ENCODE data around the gene RAPGEF2. TPM values are rescaled to one million over a fixed set of nuclear protein-coding genes. Genes with fewer than 3 reads are reported as not detected.

RAPGEF2 gene
- total RNA-seq, 1 experiment from 2014 or later = 37.1 TPM

DNA sequence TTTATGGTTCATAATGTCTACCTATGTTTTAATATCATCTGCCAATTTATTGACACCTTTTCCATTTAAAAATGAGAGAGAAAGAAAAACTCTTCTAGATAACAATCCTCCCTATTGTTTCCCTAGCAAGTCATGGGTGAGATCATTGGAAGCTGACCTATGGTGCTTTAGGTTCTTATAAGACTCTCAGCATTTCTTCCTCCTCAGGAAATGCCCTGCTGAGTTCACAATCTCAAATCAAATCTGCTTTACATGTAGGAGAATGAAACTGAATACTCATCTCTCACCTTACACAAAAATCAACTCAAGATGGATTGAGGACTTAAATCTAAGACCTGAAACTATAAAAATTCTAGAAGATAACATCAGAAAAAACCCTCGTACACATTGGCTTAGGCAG lies 267.4 kb downstream of the RAPGEF2 start:
- H3K27ac Mint-ChIP-seq = no peak overlapping the region
- no peak overlapping the region for H2BK20ac ChIP-seq (ENCODE audit: low read depth, low read length, poor library complexity, severe bottlenecking)
- no peak overlapping the region for H3K23ac ChIP-seq (ENCODE audit: insufficient read length, low read depth, low read length)
- no peak overlapping the region for H4K91ac ChIP-seq (ENCODE audit: insufficient read length, low read depth, low read length)
- no peak overlapping the region for H3K27ac ChIP-seq (ENCODE audit: insufficient read length, low read depth, low read length)
- H3K27me3 ChIP-seq (ENCODE audit: insufficient read depth, low read length) = no peaks in the 10 kb centered on the region
- TF ChIP-seq, protein P1, sequence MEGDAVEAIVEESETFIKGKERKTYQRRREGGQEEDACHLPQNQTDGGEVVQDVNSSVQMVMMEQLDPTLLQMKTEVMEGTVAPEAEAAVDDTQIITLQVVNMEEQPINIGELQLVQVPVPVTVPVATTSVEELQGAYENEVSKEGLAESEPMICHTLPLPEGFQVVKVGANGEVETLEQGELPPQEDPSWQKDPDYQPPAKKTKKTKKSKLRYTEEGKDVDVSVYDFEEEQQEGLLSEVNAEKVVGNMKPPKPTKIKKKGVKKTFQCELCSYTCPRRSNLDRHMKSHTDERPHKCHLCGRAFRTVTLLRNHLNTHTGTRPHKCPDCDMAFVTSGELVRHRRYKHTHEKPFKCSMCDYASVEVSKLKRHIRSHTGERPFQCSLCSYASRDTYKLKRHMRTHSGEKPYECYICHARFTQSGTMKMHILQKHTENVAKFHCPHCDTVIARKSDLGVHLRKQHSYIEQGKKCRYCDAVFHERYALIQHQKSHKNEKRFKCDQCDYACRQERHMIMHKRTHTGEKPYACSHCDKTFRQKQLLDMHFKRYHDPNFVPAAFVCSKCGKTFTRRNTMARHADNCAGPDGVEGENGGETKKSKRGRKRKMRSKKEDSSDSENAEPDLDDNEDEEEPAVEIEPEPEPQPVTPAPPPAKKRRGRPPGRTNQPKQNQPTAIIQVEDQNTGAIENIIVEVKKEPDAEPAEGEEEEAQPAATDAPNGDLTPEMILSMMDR (conservative IDR thresholded peaks at IDR 0.05) = no peak
- H3K23me2 ChIP-seq (ENCODE audit: insufficient read length, low read depth, low read length, poor library complexity, severe bottlenecking) = no peaks in the 10 kb centered on the region
- H4K5ac ChIP-seq (ENCODE audit: insufficient read length, low read depth, low read length) = no peak overlapping the region
- no peak overlapping the region for H3K56ac ChIP-seq (ENCODE audit: insufficient read length, low read depth, low read length)
- no peaks in the 10 kb centered on the region for H3K4me1 ChIP-seq (ENCODE audit: insufficient read depth, low read length)
- H3K4me2 ChIP-seq (ENCODE audit: insufficient read depth, insufficient read length, low read length) = no peak overlapping the region
- H2BK120ac ChIP-seq (ENCODE audit: low read depth, low read length, poor library complexity, severe bottlenecking) = no peak overlapping the region
- no peak overlapping the region for H2AFZ ChIP-seq (ENCODE audit: low read length)
- no peak overlapping the region for H4K8ac ChIP-seq (replicated peaks; ENCODE audit: insufficient read length, low read depth, low read length)
- no peaks in the 10 kb centered on the region for H3K79me2 ChIP-seq (ENCODE audit: insufficient read depth, low read length)
- DNase-seq = no peak
- H3K79me1 ChIP-seq (ENCODE audit: insufficient read depth, low read depth, low read length, poor library complexity, severe bottlenecking) = no peaks in the 10 kb centered on the region
- no peak overlapping the region for H3K9ac ChIP-seq (ENCODE audit: extremely low read depth, insufficient read length, low read length)
- whole genome bisulfite sequencing (ENCODE audit: extremely low coverage, insufficient read length, low lambda C conversion rate) = no CpG with 5 or more reads among the region's 1 CpG
- H2BK12ac ChIP-seq (ENCODE audit: insufficient read length, low read depth, low read length) = no peak overlapping the region
- H3K27me3 Mint-ChIP-seq (ENCODE audit: low read depth) = peaks cover 16% of the 10 kb centered on the region
- no peak overlapping the region for H2AK5ac ChIP-seq (ENCODE audit: insufficient read length, low read length)
- H3K4me1 Mint-ChIP-seq = peaks cover 0 to 6% of the 10 kb centered on the region in 2 experiments; a peak in 2 of 4 replicates
- no peak overlapping the region for H3T11ph ChIP-seq (ENCODE audit: low read length)
- H3K14ac ChIP-seq (ENCODE audit: insufficient read depth, low read length) = no peak overlapping the region
- H2BK5ac ChIP-seq (ENCODE audit: insufficient read length, low read length) = no peak overlapping the region
- peaks cover 4 to 5% of the 10 kb centered on the region in 2 experiments for H3K9me3 Mint-ChIP-seq
- H3K18ac ChIP-seq (ENCODE audit: insufficient read length, low read depth, low read length) = no peak overlapping the region
- no peak overlapping the region for H3K4ac ChIP-seq (ENCODE audit: low read depth, low read length)
- peaks cover 0 to 3% (median 0%) of the 10 kb centered on the region in 3 experiments; a peak in 2 of 7 replicates for H3K36me3 Mint-ChIP-seq (ENCODE audit: insufficient read depth in 1 of 3, low read depth in 3 of 3)
- no peak overlapping the region for H3K4me3 Mint-ChIP-seq
- no peaks in the 10 kb centered on the region for H3K9me3 ChIP-seq (ENCODE audit: control insufficient read depth, low read depth, low read length)
- H2BK15ac ChIP-seq (ENCODE audit: low read depth, low read length) = no peak overlapping the region
- no peaks in the 10 kb centered on the region for H4K20me1 ChIP-seq (ENCODE audit: control insufficient read depth, insufficient read depth, insufficient read length)
